Stimulated activated CD4-positive, alpha-beta T cell treated with anti-CD3 and anti-CD28 coated beads, Interleukin-12 subunit alpha, Interleukin-12 subunit beta, amount 100 ng/mL, for 4 hours (primary cell): Measurements from ENCODE around the gene KCNQ1.
A peak's percentile ranks its signal among the peaks of the same experiment; 100 is the strongest.
"Not testable (repeated sequence)": the region's sequence is repeated elsewhere in the genome, so short reads cannot be mapped to it uniquely, and the experiment has no call there.

Source experiments
- DNase-seq: peaks from one replicate; pipeline ENCODE4 v3.0.0-alpha.2; 2020

The KCNQ1 gene

GRCh38 chr11:2477936-2478335 is 33.1 kb downstream of the KCNQ1 start:
- DNase-seq, result no peak

- DNase-seq, result not testable (repeated sequence)
Measured at GRCh38 chr11:2480067-2480873, 35.5 kb downstream of the KCNQ1 start.

- DNase-seq, result no peak
Measured at GRCh38 chr11:2480874-2481220, 36.0 kb downstream of the KCNQ1 start.

GRCh38 chr11:2481253-2481652 is 36.4 kb downstream of the KCNQ1 start:
- DNase-seq, result peak; percentile 8

GRCh38 chr11:2482204-2482603 is 37.4 kb downstream of the KCNQ1 start:
- no peak for DNase-seq

- no peak for DNase-seq
Measured at GRCh38 chr11:2482745-2483144, 37.9 kb downstream of the KCNQ1 start.

GRCh38 chr11:2483426-2483825 is 38.6 kb downstream of the KCNQ1 start:
- DNase-seq, result no peak

GRCh38 chr11:2484576-2485125 is 39.8 kb downstream of the KCNQ1 start:
- no peak for DNase-seq

GRCh38 chr11:2488004-2488403 is 43.2 kb downstream of the KCNQ1 start:
- DNase-seq, result no peak

GRCh38 chr11:2489083-2489482 is 44.3 kb downstream of the KCNQ1 start:
- DNase-seq, result no peak

GRCh38 chr11:2497951-2498350 is 53.1 kb downstream of the KCNQ1 start:
- not testable (repeated sequence) for DNase-seq

- DNase-seq, result no peak
Measured at GRCh38 chr11:2498750-2499149, 53.9 kb downstream of the KCNQ1 start.

GRCh38 chr11:2507212-2507901 is 62.5 kb downstream of the KCNQ1 start:
- DNase-seq, result no peak

GRCh38 chr11:2507945-2508749 is 63.3 kb downstream of the KCNQ1 start:
- DNase-seq, result no peak

- no peak for DNase-seq
Measured at GRCh38 chr11:2508793-2509192, 64.0 kb downstream of the KCNQ1 start.

GRCh38 chr11:2509481-2510001 is 64.7 kb downstream of the KCNQ1 start:
- no peak for DNase-seq

GRCh38 chr11:2510626-2511402 is 66.0 kb downstream of the KCNQ1 start:
- DNase-seq, result no peak

- no peak for DNase-seq
Measured at GRCh38 chr11:2511421-2512369, 66.9 kb downstream of the KCNQ1 start.

- DNase-seq, result no peak
Measured at GRCh38 chr11:2512431-2513407, 67.9 kb downstream of the KCNQ1 start.

- DNase-seq, result no peak
Measured at GRCh38 chr11:2513441-2513840, 68.6 kb downstream of the KCNQ1 start.
